ENCODE measurements around the gene CROCC2. TPM values are rescaled to one million over a fixed set of nuclear protein-coding genes. Genes with fewer than 3 reads are reported as not detected.

The CROCC2 gene
- total and polyA plus RNA-seq, 2 of the 13 experiments (the other 11 are each of a cell fraction or from before 2014, with no cell fraction given): not detected

GRCh38 chr2:240857039-240858008 lies 48.8 kb upstream of the CROCC2 start (continued):
- peak; percentile 86; the same call in 1 of the 2 replicates for TF ChIP-seq RARG (CRISPR knock-in tag; IDR thresholded peaks at IDR 0.05; ENCODE audit: low read depth)
- TF ChIP-seq SMAD1 (CRISPR knock-in tag; IDR thresholded peaks at IDR 0.05; ENCODE audit: borderline replicate concordance, low read depth): peak; percentile 97; the same call in 1 of the 2 replicates
- TF ChIP-seq ZNF639 (CRISPR knock-in tag; conservative IDR thresholded peaks at IDR 0.05): no peak; the same call in 1 of the 2 replicates
- TF ChIP-seq SNAI1 (CRISPR knock-in tag; IDR thresholded peaks at IDR 0.05; ENCODE audit: borderline replicate concordance): peak; percentile 99
- TF ChIP-seq FOSL1 (CRISPR knock-in tag; IDR thresholded peaks at IDR 0.05; ENCODE audit: borderline replicate concordance): no peak
- 0 out of 2 replicates have a peak, but pooled peaks have one; percentile 1 for TF ChIP-seq RFX5 (IDR thresholded peaks at IDR 0.05; ENCODE audit: low read depth, low read length)
- TF ChIP-seq HBP1 (CRISPR knock-in tag; IDR thresholded peaks at IDR 0.05; ENCODE audit: low read depth): peak; percentile 96
- TF ChIP-seq ZNF567 (CRISPR knock-in tag; IDR thresholded peaks at IDR 0.05; ENCODE audit: borderline replicate concordance): peak; percentile 71; the same call in 1 of the 2 replicates
- peak; percentile 98 for TF ChIP-seq ARNTL (CRISPR knock-in tag; IDR thresholded peaks at IDR 0.05)
- TF ChIP-seq ZSCAN21 (CRISPR knock-in tag; IDR thresholded peaks at IDR 0.05; ENCODE audit: borderline replicate concordance): peak; percentile 80; the same call in 1 of the 2 replicates
- TF ChIP-seq TERF1 (CRISPR knock-in tag; IDR thresholded peaks at IDR 0.05): peak; percentile 85; the same call in 1 of the 2 replicates
- peak; percentile 92 for TF ChIP-seq FOXO1 (CRISPR knock-in tag; IDR thresholded peaks at IDR 0.05)
- peak; percentile 80; the same call in 1 of the 2 replicates for TF ChIP-seq ZNF121 (CRISPR knock-in tag; IDR thresholded peaks at IDR 0.05)
- TF ChIP-seq SP2 (CRISPR knock-in tag; IDR thresholded peaks at IDR 0.05): peak; percentile 68
- peak; percentile 79; the same call in 1 of the 2 replicates for TF ChIP-seq YEATS2 (CRISPR knock-in tag; IDR thresholded peaks at IDR 0.05; ENCODE audit: borderline replicate concordance)
- TF ChIP-seq PBX2 (CRISPR knock-in tag; IDR thresholded peaks at IDR 0.05): no peak
- TF ChIP-seq IRF1 (CRISPR knock-in tag; IDR thresholded peaks at IDR 0.05; ENCODE audit: low read depth): peak; percentile 94; the same call in 1 of the 2 replicates
- TF ChIP-seq TCF7 (IDR thresholded peaks at IDR 0.05; ENCODE audit: low read depth): no peak; the same call in 1 of the 2 replicates
- TF ChIP-seq ZNF274 (CRISPR knock-in tag; IDR thresholded peaks at IDR 0.05): peak; percentile 95
- peak; percentile 70; the same call in 1 of the 2 replicates for TF ChIP-seq SIX1 (CRISPR knock-in tag; IDR thresholded peaks at IDR 0.05; ENCODE audit: borderline replicate concordance)
- 0 out of 2 replicates have a peak, but pooled peaks have one; percentile 86 for TF ChIP-seq PAX8 (CRISPR knock-in tag; IDR thresholded peaks at IDR 0.05; ENCODE audit: borderline replicate concordance)
- peak; percentile 97; the same call in 1 of the 2 replicates for TF ChIP-seq ZFP41 (CRISPR knock-in tag; IDR thresholded peaks at IDR 0.05; ENCODE audit: borderline replicate concordance)

All from HepG2 (cell line).